Central memory CD8-positive, alpha-beta T cell (primary cell): ENCODE measurements around the gene KSR2.

Experiments used
- ATAC-seq: fragments of 150-1000 bp; cut with Tn5 transposase; replicated peaks from 2 replicates; pipeline ENCODE4 v1.10.0; 2022; ENCODE audit warnings: mild to moderate bottlenecking, moderate FRiP score, moderate number of reproducible peaks; ENCODE audit not compliant: poor library complexity, severe bottlenecking; ENCODE audit errors: extremely low read depth
- DNase-seq, 2 donors: peaks; one replicate each; pipeline ENCODE4 v3.0.0; 2021; ENCODE audit warnings: low spot score in 2 of 2
- H3K27ac Mint-ChIP-seq: one replicate; pipeline ENCODE4 v1.8.0; 2022; ENCODE audit warnings: low read depth, mild to moderate bottlenecking, moderate library complexity, mixed read lengths
- H3K27me3 Mint-ChIP-seq: one replicate; pipeline ENCODE4 v1.8.0; 2022; ENCODE audit warnings: mixed read lengths
- H3K36me3 Mint-ChIP-seq: one replicate; pipeline ENCODE4 v1.8.0; 2022; ENCODE audit warnings: mild to moderate bottlenecking, moderate library complexity, mixed read lengths; ENCODE audit not compliant: insufficient read depth
- H3K4me1 Mint-ChIP-seq: one replicate; pipeline ENCODE4 v1.8.0; 2022; ENCODE audit warnings: mixed read lengths
- H3K4me3 Mint-ChIP-seq: one replicate; pipeline ENCODE4 v1.8.0; 2022; ENCODE audit warnings: mild to moderate bottlenecking, moderate library complexity, mixed read lengths
- H3K9me3 Mint-ChIP-seq: one replicate; pipeline ENCODE4 v1.8.0; 2022; ENCODE audit warnings: mixed read lengths

KSR2 gene

DNA sequence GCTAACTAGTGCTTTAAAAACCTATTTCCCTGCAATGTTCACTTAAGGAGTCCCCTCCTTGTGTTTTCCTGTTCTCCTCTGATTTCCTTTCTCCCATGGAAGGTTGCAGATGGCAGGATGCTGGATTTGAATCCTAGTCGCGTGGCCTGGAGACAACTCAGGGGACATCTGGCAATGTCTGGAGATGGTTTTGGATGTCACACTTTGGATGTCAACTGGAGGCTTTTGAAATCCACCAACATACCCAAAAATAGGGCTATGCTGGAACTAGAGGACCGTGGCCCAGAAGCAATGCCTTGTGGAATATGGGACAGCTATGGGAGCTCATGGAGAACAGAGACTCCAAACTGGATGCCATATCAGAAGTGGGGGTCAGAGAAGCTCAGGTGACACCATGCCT, 511.6 kb downstream of the KSR2 start:
- Mint-ChIP-seq H3K4me1 (no peaks in the 10 kb centered on the region), H3K27ac (no peak overlapping the region), H3K4me3 (no peak overlapping the region), H3K27me3 (no peaks in the 10 kb centered on the region), H3K36me3 (no peaks in the 10 kb centered on the region), H3K9me3 (peaks cover 7% of the 10 kb centered on the region)
- ATAC-seq (no peak), DNase-seq (no peak)

DNA sequence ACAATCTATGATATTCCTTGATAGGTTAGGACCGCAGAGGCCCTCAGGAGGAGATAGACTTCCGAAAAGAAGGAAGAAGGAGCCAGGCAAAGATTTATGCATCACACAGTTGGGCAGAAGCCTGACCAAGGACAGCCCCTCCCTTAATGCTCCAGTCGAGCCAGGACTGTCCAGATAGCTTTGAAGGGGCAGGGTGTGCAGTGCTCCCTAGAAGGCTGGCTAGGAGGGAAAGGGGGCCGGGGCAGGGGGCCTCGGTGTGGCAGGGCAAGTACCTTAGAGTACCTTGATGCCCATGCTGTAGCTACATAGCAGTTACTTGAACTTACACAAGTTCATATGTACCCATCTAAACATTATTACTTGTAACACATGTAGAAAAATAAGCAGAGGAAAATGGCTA, 512.7 kb downstream of the KSR2 start:
- Mint-ChIP-seq H3K9me3 (peaks cover 7% of the 10 kb centered on the region), H3K27ac (no peak overlapping the region), H3K27me3 (no peaks in the 10 kb centered on the region), H3K4me1 (no peaks in the 10 kb centered on the region), H3K36me3 (no peaks in the 10 kb centered on the region), H3K4me3 (no peak overlapping the region)
- no peak for ATAC-seq
- DNase-seq = no peak

DNA sequence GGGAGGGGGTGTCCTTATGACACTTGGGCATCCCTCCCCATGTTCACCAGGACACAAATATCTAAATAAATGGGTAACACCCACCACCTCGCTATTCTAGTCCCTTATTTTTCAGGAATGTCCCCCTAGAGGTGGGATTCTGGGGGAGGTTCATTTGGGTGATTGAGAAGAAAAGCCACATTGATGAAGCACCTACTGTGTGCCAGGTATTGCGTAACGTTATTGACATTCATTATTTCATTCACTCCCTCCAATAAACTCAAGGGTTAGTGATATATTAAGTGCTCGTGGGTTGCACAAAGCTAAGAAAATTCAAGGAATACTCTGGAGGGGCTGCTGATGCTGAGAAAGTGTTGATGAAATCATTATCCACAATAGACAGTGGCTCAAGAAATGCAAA, 514.8 kb downstream of the KSR2 start:
- H3K27ac Mint-ChIP-seq = no peak overlapping the region
- H3K9me3 Mint-ChIP-seq = peaks cover 7% of the 10 kb centered on the region
- H3K4me3 Mint-ChIP-seq = no peak overlapping the region
- no peak for DNase-seq
- H3K27me3 Mint-ChIP-seq = no peaks in the 10 kb centered on the region
- no peak for ATAC-seq
- H3K4me1 Mint-ChIP-seq = no peaks in the 10 kb centered on the region
- no peaks in the 10 kb centered on the region for H3K36me3 Mint-ChIP-seq

- H3K4me1 Mint-ChIP-seq = no peaks in the 10 kb centered on the region
- ATAC-seq (no peak), DNase-seq (no peak)
- no peaks in the 10 kb centered on the region for H3K27me3 Mint-ChIP-seq
- peaks cover 7% of the 10 kb centered on the region for H3K9me3 Mint-ChIP-seq
- H3K4me3 Mint-ChIP-seq = no peak overlapping the region
- H3K36me3 Mint-ChIP-seq = no peaks in the 10 kb centered on the region
- no peak overlapping the region for H3K27ac Mint-ChIP-seq
Observed at GRCh38 chr12:117452112-117452511, 516.7 kb downstream of the KSR2 start.

DNA sequence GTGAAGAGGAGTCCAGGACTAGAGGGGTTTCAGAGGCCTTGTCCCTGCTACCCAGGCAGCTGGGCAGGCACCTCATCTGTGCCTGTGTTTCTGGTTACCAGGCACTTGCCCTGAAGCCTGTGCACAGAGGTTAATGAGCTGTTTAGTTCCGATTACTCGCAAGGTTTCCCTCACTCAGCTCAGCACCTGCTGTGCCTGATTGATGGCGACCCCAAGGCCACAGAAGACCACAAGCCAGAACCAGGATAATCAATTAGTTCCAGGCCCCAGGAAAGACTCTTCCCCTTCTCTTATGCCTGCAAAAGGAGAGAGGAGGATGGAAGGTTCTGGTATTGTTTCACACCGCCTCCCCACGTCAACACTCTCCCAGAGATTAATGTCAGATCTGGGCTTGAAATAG, 518.6 kb downstream of the KSR2 start:
- ATAC-seq (no peak), DNase-seq (no peak)
- Mint-ChIP-seq H3K27me3 (no peaks in the 10 kb centered on the region), H3K4me3 (no peak overlapping the region), H3K36me3 (no peaks in the 10 kb centered on the region), H3K9me3 (peaks cover 7% of the 10 kb centered on the region), H3K27ac (no peak overlapping the region), H3K4me1 (no peaks in the 10 kb centered on the region)

DNA sequence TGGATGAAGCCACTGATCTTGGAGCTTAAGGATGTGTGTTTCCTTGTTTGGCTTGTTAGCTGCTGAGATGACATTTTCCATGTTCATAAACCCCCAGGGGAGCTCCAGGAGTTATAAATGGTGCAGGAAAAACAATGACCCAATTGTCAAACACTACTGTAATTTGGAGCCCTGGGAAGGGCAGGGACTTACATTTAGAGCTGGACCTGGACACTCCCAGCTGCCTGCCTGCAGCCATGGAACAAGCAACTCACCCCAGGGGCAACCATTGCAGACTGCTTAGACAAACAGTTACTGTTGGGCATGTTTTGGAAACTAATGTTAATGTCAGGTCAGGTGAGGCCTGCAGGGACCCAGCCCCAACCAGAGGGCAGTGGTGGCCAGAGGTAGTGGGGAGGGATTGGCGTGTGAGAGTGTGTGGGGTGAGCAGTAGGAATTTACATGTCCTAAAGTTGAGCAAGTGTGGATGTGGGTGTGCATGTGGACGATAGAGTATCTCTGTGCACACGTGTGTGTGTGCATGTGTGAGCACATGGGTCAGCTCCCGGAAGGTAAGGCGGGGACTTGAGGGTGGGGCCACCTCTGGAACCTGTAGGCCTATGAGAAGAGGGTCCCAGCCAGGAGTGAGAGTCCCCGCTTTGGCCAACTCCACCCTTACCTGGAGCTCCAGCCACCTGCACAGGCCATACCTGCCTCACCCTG, 521.0 kb downstream of the KSR2 start:
- DNase-seq = no peak
- no peaks in the 10 kb centered on the region for H3K9me3 Mint-ChIP-seq
- no peaks in the 10 kb centered on the region for H3K36me3 Mint-ChIP-seq
- no peak for ATAC-seq
- no peak overlapping the region for H3K4me3 Mint-ChIP-seq
- H3K27me3 Mint-ChIP-seq = no peaks in the 10 kb centered on the region
- H3K4me1 Mint-ChIP-seq = no peaks in the 10 kb centered on the region
- no peak overlapping the region for H3K27ac Mint-ChIP-seq

DNA sequence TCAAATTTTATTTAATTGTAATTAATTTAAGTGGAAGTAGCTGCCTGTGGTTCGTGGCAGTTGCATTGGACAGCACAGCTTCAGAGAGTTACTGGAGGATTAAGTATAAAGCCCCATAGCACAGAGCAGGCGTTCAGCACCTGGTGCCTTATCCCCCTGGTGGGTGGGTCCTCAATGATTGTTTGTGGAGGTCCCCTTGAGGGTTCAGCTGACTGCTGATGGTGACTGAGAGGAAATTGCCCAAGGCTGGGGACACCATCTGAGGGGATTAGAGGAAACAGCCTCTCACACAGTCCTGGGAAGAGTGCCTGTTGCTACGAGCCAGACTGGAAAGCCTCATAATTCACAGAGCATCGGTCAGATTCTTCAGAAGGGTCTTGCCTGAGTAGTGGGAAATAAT, 524.0 kb downstream of the KSR2 start:
- Mint-ChIP-seq H3K27me3 (no peaks in the 10 kb centered on the region), H3K36me3 (no peaks in the 10 kb centered on the region), H3K4me1 (no peaks in the 10 kb centered on the region), H3K9me3 (no peaks in the 10 kb centered on the region), H3K27ac (no peak overlapping the region), H3K4me3 (no peak overlapping the region)
- ATAC-seq (no peak), DNase-seq (no peak)

DNA sequence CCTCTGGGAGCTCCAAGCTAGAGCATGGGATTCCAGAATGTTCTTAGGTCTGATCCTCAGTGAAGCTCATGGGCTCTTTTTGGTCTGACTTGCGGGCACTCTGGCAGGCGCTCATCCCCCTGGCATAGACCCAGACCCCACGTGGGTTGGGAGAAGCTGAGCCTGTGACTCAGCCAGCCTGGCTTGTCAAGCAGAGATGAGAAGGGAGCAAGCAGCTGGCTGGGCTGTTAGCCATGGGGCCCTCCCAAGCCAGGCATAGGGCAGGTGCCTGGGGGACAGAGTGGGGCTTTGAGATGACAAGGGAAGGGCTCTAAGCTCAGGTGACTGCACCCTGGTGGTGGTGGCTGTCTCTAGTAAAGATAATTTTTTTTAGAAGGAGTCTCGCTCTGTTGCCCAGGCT, 527.0 kb downstream of the KSR2 start:
- Mint-ChIP-seq H3K27ac (no peak overlapping the region), H3K36me3 (no peaks in the 10 kb centered on the region), H3K4me1 (no peaks in the 10 kb centered on the region), H3K27me3 (no peaks in the 10 kb centered on the region), H3K9me3 (no peaks in the 10 kb centered on the region), H3K4me3 (no peak overlapping the region)
- DNase-seq (no peak), ATAC-seq (no peak)

DNA sequence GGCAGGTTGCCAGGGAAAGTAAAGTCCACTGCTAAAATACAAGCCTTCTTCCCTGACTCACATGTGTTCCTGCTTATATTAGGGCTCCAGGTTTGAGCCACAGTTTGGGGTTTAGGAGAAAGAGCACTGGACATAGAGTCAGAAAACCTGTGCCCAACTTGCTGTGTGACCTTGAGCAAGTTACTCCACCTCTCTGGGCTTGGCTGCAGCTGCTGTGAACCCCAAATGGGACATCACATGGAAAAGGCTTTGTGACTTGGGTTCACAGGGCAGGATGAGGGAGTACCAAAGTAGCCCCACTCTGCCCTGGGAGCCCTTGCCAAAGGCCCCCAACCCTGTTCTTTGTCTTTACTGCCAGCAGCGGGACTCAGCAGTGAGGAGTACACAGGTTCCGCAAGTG, 528.4 kb downstream of the KSR2 start:
- DNase-seq (no peak), ATAC-seq (no peak)
- Mint-ChIP-seq H3K27ac (no peak overlapping the region), H3K9me3 (no peaks in the 10 kb centered on the region), H3K36me3 (no peaks in the 10 kb centered on the region), H3K4me1 (no peaks in the 10 kb centered on the region), H3K4me3 (no peak overlapping the region), H3K27me3 (no peaks in the 10 kb centered on the region)

- DNase-seq (no peak), ATAC-seq (no peak)
- Mint-ChIP-seq H3K9me3 (no peaks in the 10 kb centered on the region), H3K4me1 (no peaks in the 10 kb centered on the region), H3K27me3 (no peaks in the 10 kb centered on the region), H3K27ac (no peak overlapping the region), H3K4me3 (no peak overlapping the region), H3K36me3 (no peaks in the 10 kb centered on the region)
Observed at GRCh38 chr12:117439531-117440001, 529.2 kb downstream of the KSR2 start.

DNA sequence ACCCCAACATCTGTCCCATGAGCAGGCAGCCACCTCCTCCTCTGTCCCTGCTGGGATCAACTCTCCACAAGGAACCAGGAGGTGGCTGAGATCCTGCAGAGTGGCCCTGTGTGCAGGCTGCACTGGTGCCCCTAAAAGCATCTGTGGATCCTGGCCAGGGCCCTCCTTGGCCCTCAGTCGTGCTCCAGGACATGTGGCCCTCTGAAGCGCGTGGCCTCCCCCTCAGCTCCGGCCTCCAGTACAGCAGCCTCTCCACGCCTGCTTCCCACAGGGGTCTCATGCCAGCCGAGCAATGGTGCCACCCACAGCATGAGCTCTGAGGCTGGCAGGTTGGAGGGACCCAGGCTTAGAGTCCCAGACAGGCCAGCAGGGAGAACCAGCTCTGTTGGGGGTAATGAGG, 530.0 kb downstream of the KSR2 start:
- DNase-seq = no peak
- ATAC-seq = no peak
- H3K27me3 Mint-ChIP-seq = no peaks in the 10 kb centered on the region
- H3K27ac Mint-ChIP-seq = no peak overlapping the region
- no peaks in the 10 kb centered on the region for H3K4me1 Mint-ChIP-seq
- H3K9me3 Mint-ChIP-seq = no peaks in the 10 kb centered on the region
- H3K4me3 Mint-ChIP-seq = no peak overlapping the region
- no peaks in the 10 kb centered on the region for H3K36me3 Mint-ChIP-seq

DNA sequence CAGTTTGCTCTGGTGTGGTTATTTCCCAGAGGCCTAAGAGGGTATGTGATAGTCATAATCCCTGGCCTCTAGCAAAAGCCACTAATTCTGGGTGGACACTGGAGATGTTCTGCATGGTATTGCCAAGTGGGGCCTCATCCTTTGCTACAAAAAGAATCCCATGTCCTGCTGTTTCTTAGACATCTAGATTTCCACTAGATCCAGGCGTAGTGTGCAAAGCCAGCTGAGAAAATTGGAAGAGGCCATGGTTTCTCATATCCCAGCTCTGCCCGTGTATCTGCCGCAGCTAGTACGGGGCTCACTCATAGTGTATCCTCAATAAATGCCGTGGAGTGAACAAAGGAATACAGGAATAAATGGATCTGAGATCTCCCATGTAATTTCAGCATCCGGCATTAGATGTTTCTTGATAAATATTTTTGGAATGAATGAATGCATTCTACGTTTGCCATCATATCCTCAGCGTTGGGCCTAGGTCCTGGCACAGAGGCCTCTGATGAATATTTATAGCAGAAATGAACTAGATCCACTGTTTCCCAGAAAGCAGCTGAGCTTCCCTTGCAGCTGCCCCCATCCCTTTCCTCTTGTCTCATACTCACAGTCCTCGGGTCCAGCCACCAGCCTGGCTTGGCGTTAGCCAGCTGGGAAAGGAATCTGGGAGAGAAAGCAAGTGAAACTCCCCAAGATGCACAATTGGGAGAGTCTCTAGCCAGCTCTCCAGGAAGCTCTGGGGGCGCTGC, 531.1 kb downstream of the KSR2 start:
- no peak overlapping the region for H3K27ac Mint-ChIP-seq
- no peak overlapping the region for H3K4me3 Mint-ChIP-seq
- DNase-seq (no peak), ATAC-seq (no peak)
- H3K4me1 Mint-ChIP-seq = no peaks in the 10 kb centered on the region
- no peaks in the 10 kb centered on the region for H3K36me3 Mint-ChIP-seq
- no peaks in the 10 kb centered on the region for H3K27me3 Mint-ChIP-seq
- H3K9me3 Mint-ChIP-seq = no peaks in the 10 kb centered on the region

- no peak overlapping the region for H3K27ac Mint-ChIP-seq
- H3K27me3 Mint-ChIP-seq = no peaks in the 10 kb centered on the region
- no peak for ATAC-seq
- H3K9me3 Mint-ChIP-seq = no peaks in the 10 kb centered on the region
- H3K4me3 Mint-ChIP-seq = no peak overlapping the region
- H3K36me3 Mint-ChIP-seq = no peaks in the 10 kb centered on the region
- no peak for DNase-seq
- H3K4me1 Mint-ChIP-seq = no peaks in the 10 kb centered on the region
Observed at GRCh38 chr12:117433878-117434277, 534.9 kb downstream of the KSR2 start.
